Dermis blood vessel endothelial cell (primary cell): ENCODE results near the gene GYPE. TPM values are rescaled to one million over a fixed set of nuclear protein-coding genes. Genes with fewer than 3 reads are reported as not detected.
"Not testable (repeated sequence)": the region's sequence is repeated elsewhere in the genome, so short reads cannot be mapped to it uniquely, and the experiment has no call there.

Experiments used
- DNase-seq: peaks from one replicate; pipeline ENCODE4 v3.0.0; 2010
- total RNA-seq: library from RNA; depleted of rRNA; stranded (reverse); fragments of >200 nt; gene quantifications from 2 replicates; pipeline ENCODE4 v1.2.3, GENCODE V29; 2014

The GYPE gene
- total RNA-seq: 0.05 and 0.17 TPM in 2 replicates

DNA sequence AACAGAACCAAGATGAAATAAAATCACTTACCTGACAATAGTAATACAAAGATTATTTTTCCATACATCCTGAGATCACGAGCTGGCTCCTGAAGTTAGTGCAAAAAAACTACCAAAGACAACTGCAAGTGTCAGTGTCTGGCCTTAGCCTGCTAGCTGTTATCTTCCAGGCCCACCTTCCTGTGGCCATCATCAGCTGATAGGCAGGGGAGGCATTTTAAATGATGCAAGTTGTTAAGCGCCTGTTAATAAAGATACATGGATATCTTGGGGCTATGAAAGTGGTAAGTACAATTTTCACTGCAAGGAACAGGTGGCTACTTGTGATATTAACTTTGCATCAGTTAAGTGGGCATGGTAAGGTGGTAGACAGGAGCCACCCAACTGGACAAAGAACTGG, at the start of gene GYPE:
Gene GYPE (minus strand): TSS at position 120 of the 400 bp plus-strand sequence. CDS start 52 bp downstream, at position 68.
- DNase-seq: not testable (repeated sequence)

DNA sequence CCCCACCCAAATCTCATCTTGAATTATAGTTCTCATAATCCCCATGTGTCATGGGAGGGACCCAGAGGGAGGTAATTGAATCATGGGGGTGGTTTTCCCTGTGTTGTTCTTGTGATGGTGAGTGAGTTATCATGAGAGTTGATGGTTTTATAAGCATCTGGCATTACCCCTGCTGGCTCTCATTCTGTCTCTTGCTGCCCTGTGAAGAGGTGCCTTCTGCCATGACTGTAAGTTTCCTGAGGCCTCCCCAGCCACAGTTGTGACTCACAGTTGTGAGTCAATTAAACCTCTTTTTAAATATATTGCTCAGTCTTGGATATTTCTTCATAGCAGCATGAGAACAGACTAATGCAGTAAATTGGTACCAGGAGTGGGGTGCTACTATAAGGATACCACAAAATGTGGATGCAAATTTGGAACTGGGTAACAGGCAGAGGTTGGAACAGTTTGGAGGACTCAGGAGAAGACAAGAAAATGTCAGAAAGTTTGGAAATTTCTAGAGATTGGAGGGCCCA, 46.2 kb upstream of the GYPE start:
- DNase-seq: not testable (repeated sequence)

DNA sequence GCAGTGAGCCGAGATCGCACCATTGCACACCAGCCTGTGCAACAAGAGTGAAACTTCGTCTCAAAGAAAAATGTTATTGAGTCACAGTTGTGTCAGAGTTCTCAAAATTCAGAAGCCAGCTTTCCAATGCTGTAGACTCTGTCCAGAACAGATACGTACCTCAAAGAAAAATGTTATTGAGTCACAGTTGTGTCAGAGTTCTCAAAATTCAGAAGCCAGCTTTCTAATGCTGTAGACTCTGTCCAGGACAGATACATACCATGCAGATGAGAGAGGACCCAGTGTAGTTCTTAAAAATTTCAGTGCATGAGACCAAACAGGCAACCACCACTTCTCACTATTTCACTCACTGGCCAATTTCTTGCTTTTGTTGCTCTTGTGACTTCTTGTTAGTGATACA, 45.6 kb upstream of the GYPE start:
- DNase-seq: not testable (repeated sequence)

DNA sequence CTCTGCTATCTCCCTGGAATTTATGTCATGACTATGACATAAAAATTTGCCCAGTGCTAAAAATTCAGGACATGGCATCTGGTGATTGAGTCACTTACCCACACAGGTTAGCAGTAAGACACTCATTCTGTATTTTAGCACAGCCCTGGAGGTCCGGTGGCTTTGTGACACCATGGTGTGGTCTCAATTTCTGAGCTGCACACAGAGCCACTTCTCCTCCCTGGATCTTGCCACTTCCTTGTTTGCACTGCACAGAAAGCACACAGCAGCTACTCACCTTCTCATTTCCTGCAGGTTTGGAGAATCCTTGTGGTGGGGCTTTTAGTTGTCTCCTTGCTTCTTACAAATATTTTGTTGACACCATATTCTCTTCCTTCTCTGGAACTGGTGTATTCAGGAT, 44.8 kb upstream of the GYPE start:
- not testable (repeated sequence) for DNase-seq

DNA sequence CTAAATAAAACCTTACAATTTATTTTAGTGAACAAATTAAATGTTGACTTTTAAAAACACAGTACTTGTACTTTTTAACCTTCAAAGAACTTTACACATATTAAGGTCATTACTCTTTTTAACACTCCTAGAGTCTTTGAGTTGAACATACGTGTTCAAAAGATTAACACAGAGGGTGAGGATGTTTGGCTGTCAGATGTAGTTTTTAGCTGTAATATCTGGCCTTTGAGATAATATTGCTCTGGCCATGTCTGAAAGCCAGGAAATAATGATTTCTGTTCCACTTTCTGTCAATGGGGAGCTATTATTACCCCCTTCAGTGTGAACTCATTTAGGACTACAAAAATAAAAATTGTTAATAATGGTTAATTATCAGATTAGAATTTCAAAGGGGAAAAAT, 42.1 kb upstream of the GYPE start:
- not testable (repeated sequence) for DNase-seq

DNA sequence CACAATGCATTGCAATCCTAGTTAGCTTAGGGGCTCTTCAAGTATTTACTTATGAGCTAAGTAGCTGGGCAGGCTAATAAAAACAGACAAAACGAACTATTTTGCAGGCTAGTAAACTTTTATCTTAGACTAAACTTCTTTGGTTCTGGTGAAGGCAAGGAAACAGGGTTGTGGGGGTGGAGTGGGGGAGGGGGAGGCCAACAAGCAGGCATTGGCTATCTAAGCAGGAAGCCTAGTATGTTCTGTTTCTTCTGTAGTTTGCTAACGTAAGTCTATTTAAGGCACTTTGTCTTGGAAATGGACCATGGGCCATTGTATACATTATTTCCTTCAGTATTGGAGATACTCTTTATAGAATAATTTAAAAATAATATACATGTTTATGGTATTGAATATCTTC, 35.3 kb upstream of the GYPE start:
- DNase-seq: not testable (repeated sequence)

DNA sequence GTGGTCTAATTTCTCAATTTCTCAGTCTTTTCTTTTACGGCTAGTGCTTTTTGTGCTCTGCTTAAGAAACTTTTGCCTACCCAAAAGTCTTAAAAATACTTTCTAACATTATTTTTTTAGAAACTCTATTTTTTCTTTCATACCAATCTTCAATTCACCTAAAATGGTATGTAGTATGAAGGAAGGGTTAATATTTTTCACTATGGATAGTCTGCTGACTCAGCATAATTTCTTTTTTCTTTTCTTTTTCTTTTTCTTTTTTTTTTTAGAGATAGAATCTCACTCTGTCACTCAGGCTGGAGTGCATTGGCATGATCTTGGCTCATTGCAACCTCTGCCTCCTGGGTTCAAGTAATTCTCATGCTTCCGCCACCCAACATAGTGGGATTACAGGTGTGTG, 34.2 kb upstream of the GYPE start:
- DNase-seq: no peak

DNA sequence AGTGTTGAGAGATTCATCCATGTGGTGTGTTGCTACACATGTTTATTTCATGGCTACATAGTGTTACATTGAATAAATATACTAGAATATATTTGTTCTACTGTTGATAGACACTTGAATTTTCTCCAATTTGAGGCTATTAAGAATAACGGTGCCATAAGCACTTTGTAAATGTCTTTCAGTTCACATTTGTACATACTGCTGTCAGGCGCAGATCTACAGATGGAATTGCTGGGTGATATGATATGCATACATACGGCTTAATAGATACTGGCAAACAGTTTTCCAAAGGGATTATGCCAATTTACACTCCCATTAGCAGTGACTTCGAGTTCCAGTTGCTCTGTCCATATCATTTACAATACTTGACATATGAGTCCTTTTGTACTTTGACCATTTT, 33.5 kb upstream of the GYPE start:
- not testable (repeated sequence) for DNase-seq

DNA sequence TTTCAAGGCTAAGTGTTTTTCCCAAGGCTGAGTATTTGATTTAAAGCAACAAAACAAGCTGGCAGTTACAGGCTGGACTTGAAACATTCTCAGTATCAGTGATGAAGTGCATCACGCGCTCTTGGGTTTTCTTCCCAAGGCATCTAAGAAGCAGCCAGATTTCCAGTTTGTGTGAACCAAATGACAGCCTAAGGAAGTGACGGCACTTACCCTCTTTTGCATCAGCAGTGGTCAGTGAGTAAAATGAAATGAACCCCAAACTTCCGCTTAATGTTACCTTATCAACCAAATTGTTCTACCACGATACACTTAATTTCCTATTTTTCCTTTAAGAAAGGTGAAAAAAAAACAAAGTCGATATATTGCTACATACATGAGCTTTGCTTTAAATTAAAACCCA, 15.8 kb upstream of the GYPE start:
- DNase-seq: no peak

DNA sequence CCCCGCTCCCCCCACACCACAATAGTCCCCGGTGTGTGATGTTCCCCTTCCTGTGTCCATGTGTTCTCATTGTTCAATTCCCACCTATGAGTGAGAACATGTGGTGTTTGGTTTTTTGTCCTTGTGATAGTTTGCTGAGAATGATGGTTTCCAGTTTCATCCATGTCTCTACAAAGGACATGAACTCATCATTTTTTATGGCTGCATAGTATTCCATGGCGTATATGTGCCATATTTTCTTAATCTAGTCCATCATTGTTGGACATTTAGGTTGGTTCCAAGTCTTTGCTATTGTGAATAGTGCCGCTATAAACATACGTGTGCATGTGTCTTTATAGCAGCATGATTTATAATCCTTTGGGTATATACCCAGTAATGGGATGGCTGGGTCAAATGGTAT, 11.1 kb upstream of the GYPE start:
- DNase-seq: not testable (repeated sequence)

DNA sequence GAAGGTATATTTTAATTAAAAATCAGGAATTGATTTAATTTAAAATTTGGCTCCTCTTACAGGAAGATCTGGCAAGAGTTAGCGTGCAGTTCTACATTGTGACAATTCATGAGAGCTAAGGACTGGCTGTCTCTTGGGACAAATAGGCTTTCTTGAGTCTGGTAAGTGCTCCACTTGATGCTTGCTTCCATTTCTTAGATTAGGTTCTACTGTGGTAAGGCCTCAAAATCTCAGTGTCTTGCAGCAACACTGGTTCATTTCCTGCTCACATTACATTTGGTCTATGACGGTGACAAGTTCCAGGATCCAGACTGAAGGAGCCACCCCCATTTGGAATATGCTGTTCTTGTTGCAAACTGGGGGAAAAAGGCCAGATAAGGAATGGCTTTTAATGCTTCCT, 7.1 kb upstream of the GYPE start:
- peak; percentile 3 for DNase-seq

DNA sequence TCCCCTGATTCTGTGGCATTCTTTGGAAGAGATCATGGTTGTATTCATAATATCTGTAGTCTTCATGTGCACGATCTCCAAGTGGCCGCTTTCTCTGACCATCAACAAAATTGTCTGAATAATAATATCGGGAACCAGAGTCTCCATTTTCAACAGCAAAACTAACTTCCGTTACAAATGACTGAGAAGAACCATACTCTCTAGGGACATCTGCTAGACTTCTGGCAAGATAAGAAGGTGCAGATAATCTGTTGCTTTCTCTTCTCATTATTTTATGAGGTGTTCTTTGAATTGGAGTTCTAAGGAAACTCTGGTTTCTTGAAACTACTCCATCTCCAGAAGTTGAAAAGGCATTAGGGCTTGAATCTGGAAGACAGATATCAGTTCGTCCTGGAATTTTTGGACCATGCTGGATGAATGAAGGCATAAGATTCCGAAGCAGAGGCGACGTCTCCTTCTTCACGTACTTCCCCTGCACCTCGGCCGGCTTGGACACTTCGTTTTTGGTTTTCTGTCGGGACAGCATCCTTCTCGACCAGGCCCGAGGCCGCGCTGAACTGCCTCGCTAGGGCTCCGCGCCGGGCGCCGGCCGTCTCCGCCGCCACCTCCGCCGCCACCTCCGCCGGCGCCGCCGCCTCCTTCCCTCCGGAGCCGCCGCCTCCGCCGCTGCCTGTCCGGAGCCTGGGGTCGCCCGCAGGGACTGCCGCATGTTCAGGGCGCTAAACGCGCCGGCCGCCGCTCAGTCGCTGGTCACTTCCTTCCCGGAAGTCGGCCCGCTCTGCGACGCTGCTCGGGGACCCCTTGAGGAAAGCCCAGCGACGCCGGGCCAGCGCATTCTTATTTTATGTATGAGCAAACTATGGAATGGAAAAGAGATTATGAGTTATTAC, 6.4 kb upstream of the GYPE start:
- peak; percentile 42 for DNase-seq

DNA sequence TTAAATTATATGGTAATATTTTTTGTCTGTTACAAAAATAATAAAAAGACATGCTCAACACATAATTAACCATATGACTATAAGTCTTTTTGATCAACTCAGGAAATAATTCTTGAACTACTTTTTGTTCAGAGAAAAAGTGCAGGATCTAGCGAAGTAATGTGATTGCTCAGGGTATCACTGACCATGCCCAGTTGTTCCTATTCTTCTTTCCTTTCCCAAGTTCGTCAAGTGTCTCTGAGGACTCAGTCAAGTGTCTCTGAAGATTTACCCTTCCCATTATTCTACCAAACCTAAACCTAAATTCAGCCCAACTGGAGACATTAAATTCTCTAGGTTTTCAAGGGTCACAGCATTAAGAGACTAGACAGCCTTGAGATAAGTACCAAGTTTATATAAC, 5.5 kb upstream of the GYPE start:
- DNase-seq: not testable (repeated sequence)

DNA sequence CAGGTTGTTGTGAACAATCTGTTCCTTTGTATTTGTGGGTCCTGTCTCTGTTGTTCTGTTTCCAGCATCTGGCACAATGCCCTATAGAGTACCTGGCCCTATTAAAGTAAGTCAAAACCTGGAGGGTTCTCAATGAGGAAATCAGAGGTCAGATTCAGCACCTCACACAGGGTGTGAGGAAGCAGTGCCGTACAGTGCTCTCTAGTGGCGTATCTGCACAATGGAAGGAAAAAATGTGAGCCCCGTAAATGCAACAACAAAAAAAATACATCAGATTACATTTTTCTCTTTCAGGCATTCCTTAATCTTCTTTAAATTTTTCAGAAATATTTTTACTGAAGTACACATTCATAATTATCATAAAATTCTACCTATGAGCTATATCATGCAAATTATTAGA, 2.5 kb upstream of the GYPE start:
- peak; percentile 48 for DNase-seq

DNA sequence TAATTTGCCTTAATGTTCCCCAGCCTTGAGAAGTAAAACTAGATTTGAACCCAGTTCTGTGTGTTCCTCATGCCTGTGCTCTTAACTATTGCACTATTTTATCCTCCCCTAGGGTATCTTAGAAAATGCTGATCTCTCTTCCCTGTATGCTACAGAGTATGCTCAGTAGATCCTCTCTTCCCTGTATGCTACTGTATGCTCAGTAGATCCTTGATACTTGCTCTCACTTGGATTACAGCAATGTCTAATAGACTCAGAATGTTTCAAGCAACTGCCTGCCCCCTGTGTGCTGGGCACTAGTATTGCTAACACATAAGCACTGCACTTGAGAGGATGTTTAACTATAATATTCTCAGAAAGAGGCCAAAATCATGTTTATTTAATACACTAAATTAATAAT, 928 bp downstream of the GYPE start:
- DNase-seq: not testable (repeated sequence)

DNA sequence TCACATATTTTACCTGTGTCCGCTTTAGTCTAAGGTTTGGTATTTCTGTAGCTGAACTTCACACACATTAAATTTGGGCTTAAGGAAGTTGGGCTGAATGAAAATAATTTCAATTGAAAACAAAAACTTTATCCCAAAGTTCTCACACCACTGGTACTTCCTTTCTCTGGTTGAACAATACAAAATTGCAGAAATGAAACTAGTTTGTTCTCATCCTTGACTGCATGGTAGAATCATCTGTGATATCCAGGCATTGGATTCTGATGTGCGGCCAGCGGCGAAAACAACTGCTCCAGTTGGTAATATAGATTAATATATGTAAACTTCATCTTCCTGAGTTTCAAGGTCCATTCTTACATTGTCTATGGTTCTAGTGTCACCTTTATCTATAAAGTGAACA, 15.0 kb downstream of the GYPE start:
- DNase-seq: not testable (repeated sequence)

DNA sequence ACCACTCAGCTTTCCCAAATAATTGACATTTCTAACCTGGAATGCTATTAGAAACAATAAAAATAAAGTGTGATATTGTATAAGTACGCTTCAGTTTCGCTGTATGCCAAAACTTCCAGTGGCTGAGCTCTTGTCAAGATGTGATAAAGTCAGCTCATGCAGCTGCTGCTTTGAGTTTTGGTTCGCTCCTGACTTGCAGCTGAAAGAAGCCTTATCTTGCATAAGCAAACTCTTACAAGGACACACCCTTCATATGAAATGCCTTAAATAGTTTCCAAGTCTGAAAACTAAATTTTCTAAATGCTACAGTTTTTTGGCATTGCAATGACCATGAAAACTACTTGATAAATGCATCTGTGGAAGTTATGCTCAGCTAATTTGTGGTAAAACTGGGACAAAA, 17.2 kb downstream of the GYPE start:
- DNase-seq: not testable (repeated sequence)

DNA sequence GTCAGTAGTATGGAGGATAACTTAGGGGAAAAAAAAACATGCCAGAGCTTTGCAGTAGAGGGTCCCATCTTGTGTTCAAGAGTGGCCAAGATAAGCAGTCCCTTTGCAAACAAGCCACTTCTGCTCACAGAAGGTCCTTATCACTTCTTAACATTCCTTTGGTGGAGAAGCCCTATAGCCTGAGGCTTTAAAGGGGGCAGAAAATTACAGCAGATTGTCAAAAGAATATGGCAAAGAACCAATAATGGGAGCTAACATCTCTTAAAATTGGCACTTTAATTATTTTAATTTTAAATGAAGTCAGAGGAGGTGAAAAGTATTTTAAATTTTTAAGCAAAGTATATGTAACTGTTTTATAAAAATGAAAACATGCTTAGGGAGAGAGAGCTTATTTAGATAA, 20.4 kb downstream of the GYPE start:
- not testable (repeated sequence) for DNase-seq

DNA sequence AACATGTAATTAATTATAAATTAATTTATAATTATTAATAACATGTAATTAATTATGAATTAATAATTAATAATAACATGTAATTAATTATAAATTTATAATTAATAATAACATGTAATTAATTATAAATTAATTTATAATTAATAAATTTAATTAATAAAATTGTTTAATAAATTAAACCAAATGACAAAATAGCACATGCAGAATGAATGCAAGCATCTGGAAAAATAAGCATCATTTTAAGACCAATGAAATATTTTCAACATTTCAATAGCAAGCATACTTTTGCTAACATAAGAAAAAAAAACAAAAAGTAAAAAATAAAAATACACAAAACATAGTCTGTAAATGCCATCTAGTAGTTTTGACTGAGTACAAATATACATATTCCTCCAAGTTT, 21.8 kb downstream of the GYPE start:
- DNase-seq: no peak

DNA sequence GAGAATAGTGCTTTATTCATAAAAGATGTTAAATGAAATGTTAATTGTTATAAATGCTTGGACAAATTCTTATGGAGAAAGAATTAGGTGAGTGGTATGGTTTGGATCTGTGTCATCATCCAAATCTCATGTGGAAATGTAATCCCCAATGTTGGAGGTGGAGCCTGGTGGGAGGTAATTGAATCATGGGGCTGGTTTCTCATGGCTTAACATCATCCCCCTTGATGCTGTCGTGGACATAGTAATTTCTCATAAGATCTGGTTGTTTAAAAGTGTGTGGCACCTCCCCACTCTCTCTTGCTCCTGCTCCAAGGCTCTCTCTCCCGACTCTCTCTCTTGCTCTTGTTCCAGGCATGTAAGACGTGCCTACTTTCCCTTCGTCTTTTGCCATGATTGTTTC, 22.5 kb downstream of the GYPE start:
- no peak for DNase-seq

DNA sequence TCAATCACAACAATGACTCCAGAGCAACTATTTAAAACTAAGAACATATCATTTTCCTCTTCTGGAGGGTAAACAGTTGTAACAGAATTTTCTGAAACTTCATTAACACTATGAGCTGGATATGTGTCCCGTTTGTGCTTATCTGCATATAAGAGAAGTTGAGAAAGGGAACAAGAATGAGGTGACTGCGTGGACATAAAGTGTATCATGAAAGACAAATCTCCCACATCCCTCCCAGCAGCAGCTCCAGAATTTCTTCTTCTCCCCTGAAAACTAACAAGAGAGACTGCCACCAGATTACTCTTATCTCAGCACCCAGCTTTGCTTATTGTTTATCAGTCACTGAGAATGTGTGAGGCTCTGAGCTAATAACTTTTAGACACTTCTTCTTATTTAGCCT, 25.8 kb downstream of the GYPE start:
- DNase-seq: not testable (repeated sequence)

DNA sequence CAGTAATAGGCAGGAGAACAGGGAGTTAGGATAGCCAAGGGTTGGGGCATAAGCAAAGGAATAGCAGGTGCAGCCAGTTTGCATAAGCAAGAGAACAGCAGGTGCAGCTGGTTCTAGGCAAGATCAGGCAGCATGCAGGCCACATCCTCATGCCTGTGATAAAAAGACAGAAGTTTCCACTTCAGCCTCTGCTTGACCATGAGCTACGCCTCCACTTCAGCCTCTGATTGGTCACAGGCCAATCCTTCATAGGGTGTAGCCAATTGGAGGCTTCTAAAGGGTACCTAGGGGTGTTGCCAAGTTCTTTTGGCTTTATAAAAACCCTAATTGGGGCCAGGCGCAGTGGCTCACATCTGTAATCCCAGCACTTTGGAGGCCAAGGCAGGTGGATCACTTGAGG, 30.0 kb downstream of the GYPE start:
- DNase-seq: not testable (repeated sequence)

DNA sequence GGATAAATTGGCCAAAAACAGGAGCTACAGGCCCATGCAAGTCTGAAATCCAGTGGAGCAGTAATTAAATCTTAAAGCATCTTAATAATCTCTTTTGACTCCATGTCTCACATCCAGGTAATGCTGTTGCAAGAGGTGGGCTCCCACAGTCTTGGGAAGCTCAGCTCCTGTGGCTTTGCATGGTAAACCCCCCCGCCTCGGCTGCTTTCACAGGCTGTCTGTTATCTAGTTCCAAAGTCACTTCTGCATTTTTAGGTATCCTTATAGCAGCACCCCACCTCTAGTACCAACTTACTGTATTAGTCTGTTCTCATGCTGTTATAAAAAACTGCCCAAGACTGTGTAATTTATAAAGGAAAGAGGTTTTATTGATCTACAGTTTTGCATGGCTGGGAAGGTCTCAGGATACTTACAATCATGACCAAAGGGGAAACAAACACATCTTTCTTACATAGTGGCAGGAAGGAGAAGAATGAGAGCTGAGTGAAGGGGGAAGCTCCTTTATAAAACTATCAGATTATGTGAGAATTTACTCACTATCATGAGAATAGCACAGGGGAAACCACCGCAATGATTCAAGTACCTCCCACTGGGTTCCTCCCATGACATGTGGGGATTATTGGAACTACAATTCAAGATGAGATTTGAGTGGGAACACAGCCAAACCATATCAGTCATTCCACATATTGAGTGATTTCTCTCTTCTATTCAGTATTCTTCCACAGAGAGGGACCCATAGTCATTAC, 34.7 kb downstream of the GYPE start:
- not testable (repeated sequence) for DNase-seq

DNA sequence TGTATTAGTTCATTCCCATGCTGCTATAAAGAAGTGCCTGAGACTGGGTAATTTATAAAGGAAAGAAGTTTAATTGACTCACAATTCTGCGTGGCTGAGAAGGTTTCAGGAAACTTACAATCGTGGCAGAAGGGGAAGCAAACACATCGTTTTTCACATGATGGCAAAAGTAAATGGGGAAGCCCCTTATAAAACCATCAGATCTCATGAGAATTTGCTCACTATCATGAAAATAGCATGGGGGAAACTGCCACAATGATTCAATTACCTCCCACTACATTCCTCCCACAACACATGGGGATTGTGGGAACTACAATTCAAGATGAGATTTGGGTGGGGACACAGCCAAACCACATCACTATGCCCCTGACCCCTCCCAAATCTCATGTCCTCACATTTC, 35.4 kb downstream of the GYPE start:
- DNase-seq: not testable (repeated sequence)
